Inflammatory macrophage treated with lipopolysaccharide for 4 hours (primary cell): Measurements from ENCODE around the gene MUC13.

ENCODE experiments used
- DNase-seq: peaks from one replicate; pipeline ENCODE4 v3.0.0-alpha.2; 2020

The MUC13 gene

DNA sequence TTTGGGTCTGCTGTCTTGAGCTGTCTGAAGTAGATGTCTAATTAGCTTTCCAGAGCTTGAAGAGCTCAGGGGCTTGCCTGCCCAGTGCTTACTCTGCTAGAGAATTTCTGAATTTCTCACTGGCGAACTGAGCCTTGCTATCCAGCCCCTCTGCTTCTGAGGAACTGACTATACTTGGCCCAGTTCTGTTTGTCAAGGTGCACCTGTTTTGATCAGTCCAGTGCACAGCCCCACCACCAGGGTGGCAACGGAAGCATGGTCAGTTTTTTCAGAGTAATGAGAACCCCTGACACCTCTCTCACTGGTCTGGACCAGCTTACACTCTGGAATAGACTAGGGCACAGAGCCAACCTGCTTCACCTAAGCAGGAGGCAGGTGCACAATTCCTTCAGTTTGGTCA is 72.5 kb downstream of the MUC13 start:
- DNase-seq: no peak

DNA sequence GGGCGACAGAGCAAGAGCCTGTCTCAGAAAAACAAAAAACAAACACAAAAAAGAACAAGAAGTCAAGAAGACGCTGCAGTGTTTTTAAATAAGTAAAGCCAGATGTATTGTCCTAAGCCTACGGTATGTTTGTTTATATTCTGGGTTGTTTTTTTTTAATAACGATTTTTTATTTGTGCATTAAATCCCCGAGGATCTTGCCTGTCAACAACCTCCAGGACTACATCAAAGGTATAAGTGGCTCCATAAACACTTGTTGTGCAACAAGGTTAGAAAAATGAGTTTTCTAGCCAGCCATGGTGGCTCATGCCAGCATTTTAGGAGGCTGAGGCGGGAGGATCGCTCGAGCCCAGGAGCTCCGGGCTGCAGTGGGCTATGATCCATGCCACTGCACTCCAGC is 73.5 kb downstream of the MUC13 start:
- no peak for DNase-seq

DNA sequence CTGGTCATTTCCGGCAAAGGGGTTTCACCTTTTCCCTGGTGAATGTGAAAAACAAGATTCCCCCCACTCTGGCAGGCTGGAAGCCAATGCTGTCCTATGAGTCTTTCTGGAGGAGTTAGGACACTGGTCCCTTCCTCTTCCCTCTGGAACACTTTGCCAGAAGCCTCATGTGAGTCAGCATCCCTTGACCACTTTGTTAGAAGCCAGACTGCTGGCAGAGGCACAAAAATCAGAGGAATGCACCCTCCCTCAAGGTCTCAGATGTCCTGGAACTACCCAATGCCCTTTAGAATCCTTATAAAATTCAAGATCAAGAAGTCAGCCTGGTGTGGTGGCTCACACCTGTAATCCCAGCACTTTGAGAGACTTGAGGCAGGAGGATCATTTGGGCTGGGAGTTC is 74.0 kb downstream of the MUC13 start:
- peak; percentile 47 for DNase-seq

DNA sequence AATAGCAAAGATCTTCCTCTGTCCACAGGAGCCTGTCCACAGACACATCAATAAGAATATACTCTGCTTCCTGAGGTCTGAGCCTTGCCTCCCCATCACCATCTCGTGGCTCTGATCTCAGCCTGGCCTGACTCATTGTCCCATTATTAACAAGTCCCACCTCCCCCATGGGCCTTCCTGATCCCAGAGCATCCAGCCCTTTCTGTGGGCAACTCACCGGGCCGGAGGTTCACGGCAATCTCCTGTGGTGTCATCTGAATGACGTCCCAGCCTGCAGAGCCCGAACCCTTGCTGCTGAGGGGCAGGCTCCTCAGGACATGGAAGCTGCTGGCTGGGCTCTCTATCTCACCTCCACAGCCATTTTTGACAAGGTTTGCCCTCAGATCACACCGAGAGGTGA is 75.5 kb downstream of the MUC13 start:
- peak; percentile 48 for DNase-seq

DNA sequence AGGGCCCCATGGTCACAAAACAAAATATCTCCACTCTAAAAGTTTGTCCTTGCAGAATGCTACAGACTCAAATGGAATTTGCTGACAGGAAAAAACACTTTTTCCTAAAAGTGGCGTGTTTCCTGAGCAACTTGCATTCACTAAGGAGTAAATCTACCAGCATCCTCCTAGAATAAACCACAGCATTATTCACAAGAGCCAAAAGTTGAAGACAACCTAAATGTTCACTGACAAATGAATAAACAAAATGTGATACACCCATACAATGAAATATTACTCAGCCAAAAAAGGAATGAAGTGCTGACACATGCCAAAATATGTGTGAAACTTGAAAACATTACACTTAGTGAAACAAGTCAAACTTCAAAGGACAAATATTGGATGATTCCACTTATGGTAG is 76.3 kb downstream of the MUC13 start:
- DNase-seq: no peak

DNA sequence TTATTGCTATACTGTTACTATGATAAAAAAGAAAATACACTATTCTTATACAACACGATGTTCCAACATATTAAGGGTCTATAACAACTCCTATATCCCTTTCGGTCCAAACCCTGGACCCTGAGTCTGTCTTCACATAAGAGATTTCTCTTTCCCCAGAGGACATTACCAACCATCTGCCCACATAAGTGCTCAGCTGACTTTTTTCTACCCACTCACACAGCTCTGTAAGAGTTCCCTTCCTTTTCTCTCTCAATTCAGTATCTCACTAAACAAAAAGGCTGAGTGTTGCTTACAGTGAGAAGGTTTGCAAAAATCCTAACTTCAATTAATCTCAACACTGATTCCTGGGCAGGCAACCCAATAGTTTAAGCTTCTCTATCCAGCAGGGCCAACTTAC is 77.9 kb downstream of the MUC13 start:
- peak; percentile 88 for DNase-seq
